GM10266 (cell line): Measurements from ENCODE around the gene QSOX2.

Source experiments
- DNase-seq: peaks from one replicate; pipeline ENCODE4 v3.0.0; 2012; ENCODE audit errors: extremely low spot score
- CTCF ChIP-seq: IDR thresholded peaks from 2 replicates; pipeline ENCODE4 v1.5.1; 2012; ENCODE audit warnings: mild to moderate bottlenecking, low read depth; ENCODE audit not compliant: control insufficient read depth, insufficient read depth; ENCODE audit errors: missing control alignments

Gene QSOX2

GRCh38 chr9:136205707-136205992, 40.0 kb downstream of the QSOX2 start:
- TF ChIP-seq CTCF = no peak
- DNase-seq = no peak

- DNase-seq = peak; percentile 85
- no peak for TF ChIP-seq CTCF
These were observed 40.5 kb downstream of the QSOX2 start, which contains the start of gene LHX3 for GRCh38 chr9:136204838-136205706. TSS of gene LHX3 (minus strand) at chr9:136205128. CDS start at chr9:136205012, 116 bp downstream.

GRCh38 chr9:136204145-136204805, 41.3 kb downstream of the QSOX2 start:
- no peak for TF ChIP-seq CTCF

GRCh38 chr9:136203408-136204144, 42.0 kb downstream of the QSOX2 start:
- TF ChIP-seq CTCF = no peak
- DNase-seq = no peak

More at GRCh38 chr9:136204145-136204805, 41.3 kb downstream of the QSOX2 start:
- DNase-seq = no peak

- DNase-seq = no peak
These were observed 42.9 kb downstream of the QSOX2 start for GRCh38 chr9:136202454-136203407.

More at GRCh38 chr9:136202454-136203407, 42.9 kb downstream of the QSOX2 start:
- TF ChIP-seq CTCF = no peak
